Tibial nerve (tissue), 4 donors: ENCODE measurements around the gene MYH11.

ENCODE experiments used
- EP300 ChIP-seq, 2 donors: sonication (generic); formaldehyde crosslinking; IDR thresholded peaks; one replicate each; pipeline ENCODE4 v1.6.1; 2017; ENCODE audit warnings: antibody characterized with exemption in 2 of 2, mild to moderate bottlenecking in 1 of 2
- POLR2A ChIP-seq, 2 donors: fragments of 450-650 bp; IDR thresholded peaks; one replicate each; pipeline ENCODE4 v1.6.1; 2017; ENCODE audit warnings: antibody characterized with exemption in 2 of 2, mild to moderate bottlenecking in 2 of 2, moderate library complexity in 2 of 2
- TF ChIP-seq, protein P1 (sequence below), 5 experiments: fragments of 200-600 bp in 3 of 5; fragments of 450-650 bp in 2 of 5; sonication (generic) in 3 of 5; IDR thresholded peaks; one replicate each; pipeline ENCODE4 v1.5.1; 2016 to 2019; ENCODE audit warnings: antibody characterized with exemption in 5 of 5, mild to moderate bottlenecking in 3 of 5, moderate library complexity in 2 of 5

- TF ChIP-seq POLR2A (IDR thresholded peaks at IDR 0.05), result no peak
- TF ChIP-seq, protein P1, sequence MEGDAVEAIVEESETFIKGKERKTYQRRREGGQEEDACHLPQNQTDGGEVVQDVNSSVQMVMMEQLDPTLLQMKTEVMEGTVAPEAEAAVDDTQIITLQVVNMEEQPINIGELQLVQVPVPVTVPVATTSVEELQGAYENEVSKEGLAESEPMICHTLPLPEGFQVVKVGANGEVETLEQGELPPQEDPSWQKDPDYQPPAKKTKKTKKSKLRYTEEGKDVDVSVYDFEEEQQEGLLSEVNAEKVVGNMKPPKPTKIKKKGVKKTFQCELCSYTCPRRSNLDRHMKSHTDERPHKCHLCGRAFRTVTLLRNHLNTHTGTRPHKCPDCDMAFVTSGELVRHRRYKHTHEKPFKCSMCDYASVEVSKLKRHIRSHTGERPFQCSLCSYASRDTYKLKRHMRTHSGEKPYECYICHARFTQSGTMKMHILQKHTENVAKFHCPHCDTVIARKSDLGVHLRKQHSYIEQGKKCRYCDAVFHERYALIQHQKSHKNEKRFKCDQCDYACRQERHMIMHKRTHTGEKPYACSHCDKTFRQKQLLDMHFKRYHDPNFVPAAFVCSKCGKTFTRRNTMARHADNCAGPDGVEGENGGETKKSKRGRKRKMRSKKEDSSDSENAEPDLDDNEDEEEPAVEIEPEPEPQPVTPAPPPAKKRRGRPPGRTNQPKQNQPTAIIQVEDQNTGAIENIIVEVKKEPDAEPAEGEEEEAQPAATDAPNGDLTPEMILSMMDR (IDR thresholded peaks at IDR 0.05), result no peak
- no peak for TF ChIP-seq EP300 (IDR thresholded peaks at IDR 0.05)
Observed at GRCh38 chr16:15707332-15707731, 149.5 kb downstream of the MYH11 start.
